Karpas-422 (cell line): ENCODE results near the gene CRIP2. TPM values are rescaled to one million over a fixed set of nuclear protein-coding genes. Genes with fewer than 3 reads are reported as not detected.

Source experiments
- DNase-seq: peaks from one replicate; pipeline ENCODE4 v3.0.0-alpha.2; 2015
- H2AFZ ChIP-seq: fragments of 200-600 bp; sonication (generic); 2 replicates; pipeline ENCODE4 v1.6.1; 2014; ENCODE audit warnings: antibody characterized with exemption, low read length, mixed read lengths
- H3K27ac ChIP-seq: fragments of 200-600 bp; sonication (generic); 2 replicates; pipeline ENCODE4 v1.5.1; 2014; ENCODE audit warnings: mild to moderate bottlenecking, low read length, moderate library complexity
- H3K27me3 ChIP-seq: fragments of 200-600 bp; sonication (generic); 2 replicates; pipeline ENCODE4 v1.6.1; 2014; ENCODE audit warnings: low read length, mixed read lengths
- H3K36me3 ChIP-seq: fragments of 200-600 bp; sonication (generic); 2 replicates; pipeline ENCODE4 v1.6.1; 2014; ENCODE audit warnings: low read length, mixed read lengths; ENCODE audit not compliant: insufficient read depth
- H3K4me1 ChIP-seq: fragments of 200-600 bp; sonication (generic); 2 replicates; pipeline ENCODE4 v1.6.1; 2014; ENCODE audit warnings: mild to moderate bottlenecking, low read length, mixed read lengths
- H3K4me2 ChIP-seq: fragments of 200-600 bp; sonication (generic); 2 replicates; pipeline ENCODE4 v1.6.1; 2014; ENCODE audit warnings: low read length, low read depth, mild to moderate bottlenecking; ENCODE audit not compliant: poor library complexity, severe bottlenecking
- H3K4me3 ChIP-seq: fragments of 200-600 bp; sonication (generic); 2 replicates; pipeline ENCODE4 v1.5.1; 2014; ENCODE audit warnings: mild to moderate bottlenecking, antibody characterized with exemption, low read length, mixed read lengths
- H3K79me2 ChIP-seq: fragments of 200-600 bp; sonication (generic); 2 replicates; pipeline ENCODE4 v1.6.1; 2014; ENCODE audit warnings: mild to moderate bottlenecking, low read length, mixed read lengths
- H3K9ac ChIP-seq: fragments of 200-600 bp; sonication (generic); 2 replicates; pipeline ENCODE4 v1.6.0; 2014; ENCODE audit warnings: low read length
- H3K9me2 ChIP-seq: fragments of 200-600 bp; sonication (generic), shearing (Covaris generic); replicated peaks from 2 replicates; pipeline ENCODE4 v1.6.0; 2014; ENCODE audit warnings: mild to moderate bottlenecking, low read length, moderate library complexity; ENCODE audit not compliant: insufficient read depth
- H3K9me3 ChIP-seq: fragments of 300-700, 200-600 bp; sonication (generic); 2 replicates; pipeline ENCODE4 v1.6.1; 2014; ENCODE audit warnings: low read length, mixed read lengths
- H4K20me1 ChIP-seq: fragments of 200-600 bp; sonication (generic); 2 replicates; pipeline ENCODE4 v1.6.1; 2014; ENCODE audit warnings: mild to moderate bottlenecking, antibody characterized with exemption, low read length, low read depth; ENCODE audit not compliant: insufficient read depth
- total RNA-seq: library from RNA; depleted of rRNA; stranded (reverse); fragments of >200 nt; shearing (Covaris generic); gene quantifications from 2 replicates; pipeline ENCODE4 v1.2.3, GENCODE V29; 2014; ENCODE audit warnings: low replicate concordance

The CRIP2 gene
- total RNA-seq, 1 experiment from 2014 or later: 0.45 TPM

DNA sequence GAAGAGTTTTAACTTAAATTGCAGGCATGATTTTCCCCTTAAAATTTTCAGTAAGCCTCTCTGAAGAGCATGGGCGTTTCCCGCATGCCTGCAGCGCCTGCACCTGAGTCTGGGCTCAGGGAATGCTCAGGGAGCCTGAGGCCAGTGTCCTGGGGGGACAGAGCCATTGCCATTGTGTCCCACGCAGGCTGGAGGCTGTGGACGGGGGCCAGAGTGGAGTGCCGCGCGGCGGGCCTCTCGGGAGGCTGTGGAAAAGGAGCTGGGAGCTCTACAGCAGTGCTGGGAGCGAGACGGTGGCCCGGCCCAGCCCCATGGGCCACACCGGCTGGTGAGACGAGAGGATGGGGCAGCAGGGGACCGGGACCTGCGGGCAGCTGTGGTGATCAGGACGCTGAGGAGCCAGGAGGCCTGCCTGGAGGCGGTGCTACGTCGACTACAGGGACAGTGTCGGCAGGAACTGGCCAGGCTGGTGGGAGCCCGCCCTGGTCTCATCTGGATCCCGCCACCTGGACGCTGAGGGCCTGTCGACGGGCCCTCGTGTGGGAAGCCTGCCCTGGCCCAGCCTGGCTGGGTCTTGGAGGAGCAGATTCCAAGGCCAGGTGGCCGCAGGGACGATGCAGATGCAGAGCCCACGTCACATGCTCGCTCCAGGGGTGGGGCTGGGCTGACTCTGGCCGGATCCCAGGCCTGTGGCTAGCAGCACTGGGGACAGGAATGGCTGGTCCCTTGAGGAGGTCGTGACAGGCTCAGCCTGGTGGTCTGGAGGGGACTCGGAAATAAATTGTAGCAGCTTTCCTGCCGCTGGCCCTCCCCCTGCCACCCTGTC is 24.0 kb downstream of the CRIP2 start:
- H4K20me1 ChIP-seq: peaks cover 11% of the 10 kb centered on the region; the same call in 1 of the 2 replicates
- no peak for DNase-seq
- H3K4me3 ChIP-seq: no peak overlapping the region
- H3K9ac ChIP-seq: no peak overlapping the region
- no peaks in the 10 kb centered on the region for H3K9me3 ChIP-seq
- H2AFZ ChIP-seq: no peak overlapping the region
- H3K4me1 ChIP-seq: no peaks in the 10 kb centered on the region
- no peaks in the 10 kb centered on the region for H3K36me3 ChIP-seq
- no peaks in the 10 kb centered on the region for H3K79me2 ChIP-seq
- H3K4me2 ChIP-seq: no peak overlapping the region
- no peaks in the 10 kb centered on the region for H3K27me3 ChIP-seq
- no peaks in the 10 kb centered on the region for H3K9me2 ChIP-seq
- H3K27ac ChIP-seq: no peak overlapping the region

DNA sequence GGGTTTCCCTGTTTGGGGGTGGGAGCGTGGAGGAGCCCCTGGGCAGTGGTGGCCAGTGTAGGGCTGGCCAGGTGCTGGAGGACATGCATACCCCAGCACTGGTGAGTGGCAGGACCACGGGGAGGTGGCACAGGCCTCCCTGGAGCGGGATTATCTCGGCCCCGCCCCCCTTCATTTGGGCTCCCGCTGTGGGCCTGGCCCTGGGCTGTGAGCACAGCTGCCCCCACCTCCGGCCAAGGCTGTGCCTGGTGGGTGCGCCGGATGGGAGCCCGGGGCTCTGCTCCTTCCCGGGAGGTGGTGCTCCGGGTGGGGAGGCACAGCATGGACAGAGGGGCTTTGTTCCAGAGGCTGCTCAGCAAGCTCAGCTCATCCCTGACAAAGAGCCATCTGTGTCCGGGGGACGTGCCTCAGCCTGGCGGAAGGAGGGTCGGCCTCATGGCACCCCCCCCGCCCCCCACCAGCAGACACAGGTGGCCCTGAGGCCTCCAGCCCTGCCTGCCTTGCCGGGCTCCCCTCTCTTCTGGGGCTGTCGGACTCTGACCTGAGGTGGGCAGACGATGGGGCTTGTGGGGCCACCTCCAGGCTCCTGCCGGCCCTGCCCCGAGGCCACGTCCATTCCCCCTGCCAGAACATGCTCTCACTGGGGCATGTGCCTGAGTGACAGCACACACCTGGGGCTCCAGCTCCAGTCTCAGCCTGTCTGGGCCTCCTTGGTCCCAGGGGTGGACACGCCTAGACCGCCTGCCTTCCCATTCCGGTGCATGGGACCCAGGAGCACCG is 24.8 kb downstream of the CRIP2 start:
- H3K9ac ChIP-seq: no peak overlapping the region
- H2AFZ ChIP-seq: no peak overlapping the region
- H3K9me2 ChIP-seq: no peaks in the 10 kb centered on the region
- no peaks in the 10 kb centered on the region for H3K79me2 ChIP-seq
- peaks cover 6% of the 10 kb centered on the region; the same call in 1 of the 2 replicates for H4K20me1 ChIP-seq
- H3K4me3 ChIP-seq: no peak overlapping the region
- no peak overlapping the region for H3K27ac ChIP-seq
- no peaks in the 10 kb centered on the region for H3K9me3 ChIP-seq
- no peaks in the 10 kb centered on the region for H3K36me3 ChIP-seq
- DNase-seq: no peak
- H3K27me3 ChIP-seq: no peaks in the 10 kb centered on the region
- H3K4me2 ChIP-seq: no peak overlapping the region
- H3K4me1 ChIP-seq: no peaks in the 10 kb centered on the region

DNA sequence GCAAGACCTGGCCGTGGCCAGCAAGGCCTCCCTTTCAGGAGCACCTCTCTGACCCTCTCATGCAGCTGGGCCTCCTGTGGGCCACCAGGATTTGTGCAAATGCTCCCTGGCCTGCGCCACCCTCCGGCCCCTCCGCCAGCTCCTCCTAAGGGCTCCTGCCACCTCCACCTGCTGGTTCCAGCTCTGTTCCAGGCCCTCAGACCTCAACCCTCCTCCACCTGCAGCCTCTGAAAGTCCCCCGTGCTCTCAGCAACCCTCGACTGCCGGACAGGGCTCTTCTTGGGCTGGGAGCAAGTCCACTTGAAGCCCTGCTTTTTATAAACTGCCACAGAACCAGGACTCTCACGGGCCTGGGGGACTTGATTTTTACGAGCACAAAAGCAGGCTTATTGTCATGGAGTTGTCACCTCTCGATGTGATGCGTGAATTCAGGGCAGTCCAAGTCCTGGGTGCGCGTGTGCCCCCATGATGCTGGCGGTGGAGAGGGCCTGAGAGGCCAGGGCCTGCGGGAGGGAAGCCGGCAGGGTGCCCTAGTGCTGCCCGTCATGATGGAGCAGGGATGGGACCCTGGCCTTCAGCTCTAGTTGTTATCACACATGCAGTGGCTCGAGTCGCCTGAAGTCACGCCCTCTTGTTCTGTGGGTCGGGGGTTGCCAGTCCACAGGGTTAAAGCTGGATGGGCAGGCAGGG is 25.6 kb downstream of the CRIP2 start:
- no peak overlapping the region for H3K4me3 ChIP-seq
- no peaks in the 10 kb centered on the region for H3K27me3 ChIP-seq
- H3K9ac ChIP-seq: no peak overlapping the region
- no peaks in the 10 kb centered on the region for H3K9me3 ChIP-seq
- no peaks in the 10 kb centered on the region for H3K4me1 ChIP-seq
- H3K79me2 ChIP-seq: no peaks in the 10 kb centered on the region
- H4K20me1 ChIP-seq: peaks cover 5% of the 10 kb centered on the region; the same call in 1 of the 2 replicates
- no peak overlapping the region for H3K4me2 ChIP-seq
- no peak for DNase-seq
- H3K9me2 ChIP-seq: no peaks in the 10 kb centered on the region
- no peak overlapping the region for H2AFZ ChIP-seq
- H3K27ac ChIP-seq: no peak overlapping the region
- no peaks in the 10 kb centered on the region for H3K36me3 ChIP-seq

- Histone ChIP-seq H3K4me3 (no peak overlapping the region), H2AFZ (no peak overlapping the region), H3K36me3 (no peaks in the 10 kb centered on the region), H3K27me3 (no peaks in the 10 kb centered on the region), H3K9ac (no peak overlapping the region), H3K79me2 (no peaks in the 10 kb centered on the region), H3K9me3 (no peaks in the 10 kb centered on the region), H3K4me1 (no peaks in the 10 kb centered on the region), H4K20me1 (peaks cover 5% of the 10 kb centered on the region; the same call in 1 of the 2 replicates), H3K4me2 (no peak overlapping the region), H3K9me2 (no peaks in the 10 kb centered on the region), H3K27ac (no peak overlapping the region)
- peak; percentile 40 for DNase-seq
These were observed 26.1 kb downstream of the CRIP2 start for GRCh38 chr14:105500726-105501101.

DNA sequence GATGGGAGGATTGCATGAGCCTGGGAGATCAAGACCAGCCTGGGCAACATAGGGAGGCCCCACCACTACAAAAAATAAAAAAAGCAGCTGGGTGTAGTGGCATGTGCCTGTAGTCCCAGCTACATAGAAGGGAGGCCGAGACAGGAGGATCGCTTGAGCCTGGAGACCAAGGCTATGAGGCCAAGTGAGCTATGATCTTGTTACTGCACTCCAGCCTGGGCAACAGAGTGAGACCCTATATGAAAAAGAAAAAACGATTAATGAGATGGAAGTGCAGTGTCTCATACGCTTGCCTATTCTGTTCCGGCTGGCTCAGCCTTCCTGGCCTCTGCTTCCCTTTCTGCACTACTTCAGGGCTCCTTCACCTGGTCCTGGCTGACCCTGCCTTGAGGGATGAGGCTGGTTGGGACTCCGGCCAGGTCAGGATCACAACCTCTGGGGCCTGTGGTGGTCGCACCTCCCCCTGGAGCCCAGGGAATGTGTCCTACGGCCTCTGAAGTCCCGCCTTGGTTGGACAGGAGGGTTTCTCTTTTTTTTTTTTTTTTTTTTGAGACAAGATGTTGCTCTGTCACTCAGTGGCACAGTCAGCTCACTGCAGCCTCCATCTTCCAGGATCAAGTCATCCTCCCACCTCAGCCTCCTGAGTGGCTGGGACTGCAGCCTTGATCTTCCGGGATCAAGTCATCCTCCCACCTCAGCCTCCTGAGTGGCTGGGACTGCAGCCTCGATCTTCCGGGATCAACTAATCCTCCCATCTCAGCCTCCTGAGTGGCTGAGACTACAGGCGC is 27.1 kb downstream of the CRIP2 start:
- H3K9me3 ChIP-seq: no peaks in the 10 kb centered on the region
- H3K9me2 ChIP-seq: no peaks in the 10 kb centered on the region
- no peak overlapping the region for H3K4me2 ChIP-seq
- no peaks in the 10 kb centered on the region for H3K4me1 ChIP-seq
- H3K36me3 ChIP-seq: no peaks in the 10 kb centered on the region
- H3K27ac ChIP-seq: no peak overlapping the region
- peaks cover 5% of the 10 kb centered on the region; the same call in 1 of the 2 replicates for H4K20me1 ChIP-seq
- DNase-seq: peak; percentile 39
- H2AFZ ChIP-seq: no peak overlapping the region
- H3K27me3 ChIP-seq: no peaks in the 10 kb centered on the region
- no peak overlapping the region for H3K4me3 ChIP-seq
- H3K9ac ChIP-seq: no peak overlapping the region
- H3K79me2 ChIP-seq: no peaks in the 10 kb centered on the region

DNA sequence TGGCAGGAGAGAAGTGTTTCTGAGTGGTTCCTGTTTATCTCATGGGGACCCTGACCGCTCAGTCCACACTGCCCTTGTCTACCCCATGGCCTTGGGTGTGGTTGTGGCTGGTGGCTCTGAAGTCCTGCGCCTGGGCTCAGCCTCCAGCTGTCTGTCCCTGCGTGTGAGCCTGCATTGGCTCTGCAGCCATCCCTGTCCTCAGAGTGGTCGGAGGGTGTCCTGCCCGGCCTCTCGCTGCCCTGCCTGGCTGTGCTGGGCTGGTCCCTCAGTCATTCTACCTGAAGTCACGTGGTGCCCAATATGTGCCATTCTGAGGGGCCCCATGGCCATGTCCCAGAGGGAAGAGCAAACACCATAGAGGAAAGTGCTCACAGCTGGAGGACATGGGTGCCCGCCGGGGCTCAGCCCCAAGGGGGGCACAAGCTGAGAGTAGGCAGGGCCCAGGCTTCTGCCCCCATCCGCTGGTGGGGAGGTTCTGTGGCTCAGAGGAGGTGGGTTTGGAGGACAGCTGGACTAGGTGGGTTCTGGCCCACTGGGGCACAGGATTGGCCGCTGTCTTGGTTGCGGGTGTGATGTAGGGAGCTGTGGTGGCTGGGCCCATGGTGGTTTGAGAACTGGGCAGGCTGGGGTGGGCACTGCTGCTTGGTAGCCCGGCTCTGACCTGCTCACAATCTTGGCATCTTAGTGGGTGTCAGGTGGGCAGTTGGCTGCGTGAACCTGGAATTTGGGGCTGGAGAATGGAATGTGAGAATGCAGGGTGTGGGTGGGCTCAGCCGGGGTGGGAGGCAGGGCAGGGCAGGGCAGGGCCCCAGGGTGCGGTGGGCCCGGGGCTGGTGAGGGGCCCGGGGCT is 28.1 kb downstream of the CRIP2 start:
- H3K9me2 ChIP-seq: no peaks in the 10 kb centered on the region
- peaks cover 5% of the 10 kb centered on the region for H3K4me1 ChIP-seq
- H3K27ac ChIP-seq: no peak overlapping the region
- H3K9me3 ChIP-seq: no peaks in the 10 kb centered on the region
- H3K36me3 ChIP-seq: no peaks in the 10 kb centered on the region
- no peaks in the 10 kb centered on the region for H3K27me3 ChIP-seq
- DNase-seq: no peak
- H2AFZ ChIP-seq: no peak overlapping the region
- no peak overlapping the region for H3K9ac ChIP-seq
- H3K79me2 ChIP-seq: no peaks in the 10 kb centered on the region
- H4K20me1 ChIP-seq: peaks cover 5% of the 10 kb centered on the region; the same call in 1 of the 2 replicates
- no peak overlapping the region for H3K4me2 ChIP-seq
- H3K4me3 ChIP-seq: no peak overlapping the region

DNA sequence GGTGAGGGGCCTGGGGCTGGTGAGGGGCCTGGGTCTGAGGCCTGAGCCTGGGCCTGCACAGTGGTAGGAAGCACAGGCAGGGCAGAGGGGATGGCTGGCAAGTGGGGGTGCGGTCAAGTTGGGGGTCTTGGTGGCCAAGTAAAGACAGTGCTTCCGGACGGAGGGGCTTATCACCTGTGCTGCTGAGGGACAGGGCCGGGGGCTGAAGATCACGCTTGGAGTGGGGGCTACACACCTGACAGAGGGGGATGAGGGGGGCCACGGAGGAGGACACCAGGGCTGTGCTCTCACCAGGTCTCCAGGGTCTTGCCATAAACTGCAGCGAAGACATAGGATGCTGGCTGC is 28.6 kb downstream of the CRIP2 start:
- Histone ChIP-seq H3K4me3 (no peak overlapping the region), H3K27me3 (no peaks in the 10 kb centered on the region), H3K9ac (no peak overlapping the region), H3K4me2 (no peak overlapping the region), H3K9me3 (no peaks in the 10 kb centered on the region), H3K36me3 (no peaks in the 10 kb centered on the region), H2AFZ (no peak overlapping the region), H3K4me1 (peaks cover 10% of the 10 kb centered on the region), H3K79me2 (no peaks in the 10 kb centered on the region), H3K9me2 (no peaks in the 10 kb centered on the region), H3K27ac (no peak overlapping the region), H4K20me1 (peaks cover 5% of the 10 kb centered on the region; the same call in 1 of the 2 replicates)
- DNase-seq: no peak
